ENCODE measurements around the gene MFRP.

MFRP gene

DNA sequence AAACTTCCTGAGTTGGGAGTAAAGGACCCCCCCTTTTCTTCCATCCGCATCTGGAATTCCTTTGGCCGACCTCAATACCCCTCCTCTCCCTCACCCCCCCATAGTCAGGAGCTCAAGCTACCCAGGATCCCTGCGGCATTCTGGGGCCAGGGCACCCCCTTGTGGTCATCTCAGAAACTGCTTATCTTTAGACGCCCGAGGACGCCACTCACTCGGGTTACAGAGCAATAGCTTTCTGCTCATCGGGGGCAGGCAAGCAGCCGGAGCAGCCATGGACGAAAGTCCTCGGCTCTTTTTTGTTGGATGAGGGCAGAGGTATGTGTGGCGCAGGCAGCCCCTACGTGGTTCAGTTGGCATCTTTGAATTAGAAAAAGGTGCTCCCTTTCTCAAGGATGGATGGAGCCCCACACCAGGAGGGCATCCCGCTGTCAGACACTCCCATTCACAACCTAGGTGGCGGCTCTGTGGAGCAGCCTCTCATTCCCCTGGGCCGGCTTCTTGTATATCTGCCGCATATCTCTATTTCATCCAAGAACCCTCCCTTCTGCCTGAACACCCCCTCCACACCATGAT lies 8.1 kb downstream of the MFRP start:
- DNase-seq (ENCODE audit: low read depth, low spot score), result no peak

DNA sequence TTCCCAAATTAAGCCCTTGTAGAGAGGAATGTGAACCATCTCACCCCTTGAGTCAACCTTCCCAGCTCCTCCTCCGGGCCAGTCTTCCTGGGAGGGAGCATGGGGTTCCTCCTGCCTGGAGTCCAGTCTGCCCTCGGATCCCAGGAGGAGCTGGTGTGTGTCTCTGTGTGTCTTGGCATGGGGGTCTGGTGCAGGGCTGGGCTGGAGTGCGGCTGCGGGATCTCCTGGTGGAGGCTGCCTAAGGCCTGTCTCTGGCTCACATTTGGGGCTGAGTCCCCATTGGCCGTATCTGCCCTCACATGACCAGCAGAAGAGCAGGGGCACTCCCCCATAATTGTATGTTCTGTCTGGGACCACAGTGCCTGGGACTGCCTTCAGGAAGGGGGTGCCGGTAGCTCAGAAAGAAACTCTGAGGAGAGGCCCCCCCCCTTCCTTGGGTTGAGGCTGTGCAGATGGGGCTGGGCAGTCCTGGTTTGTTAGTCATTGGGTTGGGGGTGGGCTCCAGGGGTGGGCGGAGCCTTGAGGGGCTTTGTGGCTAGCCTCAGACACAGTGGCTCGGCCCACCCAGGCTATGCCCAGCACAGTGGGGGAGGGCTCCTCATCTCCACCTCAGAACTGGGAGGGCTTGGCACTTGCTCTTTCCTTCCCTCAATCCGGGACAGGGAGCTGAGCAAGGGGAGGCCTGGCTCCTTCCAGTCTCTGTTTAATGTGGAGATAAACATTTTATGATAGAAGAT lies 8.8 kb downstream of the MFRP start:
- no peak for DNase-seq (ENCODE audit: low read depth, low spot score)

DNA sequence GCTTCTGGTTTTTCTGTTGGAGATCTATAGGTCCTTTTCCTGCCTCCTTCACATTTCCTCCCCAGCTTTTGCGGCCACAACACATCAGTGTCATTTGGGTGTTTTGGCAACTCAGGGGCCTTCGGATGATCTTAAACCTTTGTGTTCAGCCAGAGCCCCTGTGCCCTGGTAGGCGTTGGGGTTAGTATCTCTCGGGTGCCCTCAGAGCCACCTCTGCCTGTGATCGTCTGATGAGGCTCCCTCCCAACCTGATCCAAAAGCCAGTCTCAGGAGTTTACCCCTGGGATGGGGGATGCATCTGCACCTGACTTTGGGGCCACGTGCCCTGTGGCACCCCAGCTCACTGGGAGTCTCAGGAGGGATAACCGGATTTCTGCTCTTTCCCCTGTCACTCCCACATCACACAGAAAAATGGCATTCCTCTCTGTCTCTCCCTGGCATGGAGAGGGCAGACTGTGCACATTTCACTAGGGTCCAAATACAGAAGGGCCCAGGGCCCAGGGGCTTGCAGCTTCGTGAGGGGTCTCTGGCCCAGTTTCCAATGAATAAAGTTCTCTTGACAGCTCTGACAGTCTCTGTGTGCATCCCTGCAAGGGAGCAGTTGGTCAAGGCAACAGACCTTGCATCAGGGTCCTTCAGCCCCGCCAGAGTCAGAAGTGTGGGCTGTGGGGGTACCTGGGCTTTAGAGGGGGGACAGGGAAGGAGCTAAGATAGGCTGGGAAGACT lies 9.6 kb downstream of the MFRP start:
- DNase-seq (ENCODE audit: low read depth, low spot score), result no peak

DNA sequence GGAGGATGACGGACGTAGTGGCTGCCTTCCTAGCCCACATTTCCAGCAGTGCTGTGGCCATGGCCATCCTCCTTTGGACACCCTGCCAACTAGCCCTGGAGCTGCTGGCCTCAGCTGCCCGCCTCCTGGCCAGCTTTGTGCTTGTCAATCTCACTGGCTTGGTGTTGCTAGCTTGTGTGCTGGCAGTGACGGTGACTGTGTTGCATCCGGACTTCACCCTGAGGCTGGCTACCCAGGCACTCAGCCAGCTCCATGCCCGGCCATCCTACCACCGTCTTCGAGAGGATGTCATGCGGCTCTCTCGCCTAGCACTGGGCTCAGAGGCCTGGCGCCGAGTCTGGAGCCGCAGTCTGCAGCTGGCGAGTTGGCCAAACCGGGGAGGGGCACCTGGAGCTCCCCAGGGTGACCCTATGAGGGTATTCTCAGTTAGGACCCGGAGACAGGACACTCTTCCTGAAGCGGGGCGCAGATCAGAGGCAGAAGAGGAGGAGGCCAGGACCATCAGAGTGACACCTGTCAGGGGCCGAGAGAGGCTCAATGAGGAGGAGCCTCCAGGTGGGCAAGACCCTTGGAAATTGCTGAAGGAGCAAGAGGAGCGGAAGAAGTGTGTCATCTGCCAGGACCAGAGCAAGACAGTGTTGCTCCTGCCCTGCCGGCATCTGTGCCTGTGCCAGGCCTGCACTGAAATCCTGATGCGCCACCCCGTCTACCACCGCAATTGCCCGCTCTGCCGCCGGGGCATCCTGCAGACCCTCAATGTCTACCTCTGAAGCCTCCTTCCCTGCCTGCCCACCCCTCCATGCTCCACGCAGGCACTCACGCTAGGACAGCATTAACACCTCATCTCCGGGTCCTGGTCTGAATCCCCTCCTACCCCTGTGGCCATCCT lies 10.6 kb downstream of the MFRP start:
- DNase-seq (ENCODE audit: low read depth, low spot score), result no peak

DNA sequence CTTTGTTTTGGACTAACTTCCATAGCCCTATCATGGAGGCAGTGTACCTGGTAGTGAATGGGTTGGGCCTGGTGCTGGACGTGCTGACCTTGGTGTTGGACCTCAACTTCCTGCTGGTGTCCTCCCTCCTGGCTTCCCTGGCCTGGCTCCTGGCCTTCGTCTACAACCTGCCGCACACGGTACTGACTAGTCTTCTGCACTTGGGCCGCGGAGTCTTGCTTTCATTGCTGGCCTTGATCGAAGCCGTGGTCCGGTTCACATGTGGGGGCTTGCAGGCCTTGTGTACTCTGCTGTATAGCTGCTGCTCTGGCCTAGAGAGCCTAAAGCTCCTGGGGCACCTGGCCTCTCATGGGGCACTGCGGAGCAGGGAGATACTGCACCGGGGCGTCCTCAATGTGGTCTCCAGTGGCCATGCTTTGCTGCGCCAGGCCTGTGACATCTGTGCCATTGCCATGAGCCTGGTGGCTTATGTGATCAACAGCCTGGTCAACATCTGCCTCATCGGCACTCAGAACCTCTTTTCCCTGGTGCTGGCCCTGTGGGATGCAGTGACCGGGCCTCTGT lies 11.3 kb downstream of the MFRP start:
- DNase-seq (ENCODE audit: low read depth, low spot score), result no peak

DNA sequence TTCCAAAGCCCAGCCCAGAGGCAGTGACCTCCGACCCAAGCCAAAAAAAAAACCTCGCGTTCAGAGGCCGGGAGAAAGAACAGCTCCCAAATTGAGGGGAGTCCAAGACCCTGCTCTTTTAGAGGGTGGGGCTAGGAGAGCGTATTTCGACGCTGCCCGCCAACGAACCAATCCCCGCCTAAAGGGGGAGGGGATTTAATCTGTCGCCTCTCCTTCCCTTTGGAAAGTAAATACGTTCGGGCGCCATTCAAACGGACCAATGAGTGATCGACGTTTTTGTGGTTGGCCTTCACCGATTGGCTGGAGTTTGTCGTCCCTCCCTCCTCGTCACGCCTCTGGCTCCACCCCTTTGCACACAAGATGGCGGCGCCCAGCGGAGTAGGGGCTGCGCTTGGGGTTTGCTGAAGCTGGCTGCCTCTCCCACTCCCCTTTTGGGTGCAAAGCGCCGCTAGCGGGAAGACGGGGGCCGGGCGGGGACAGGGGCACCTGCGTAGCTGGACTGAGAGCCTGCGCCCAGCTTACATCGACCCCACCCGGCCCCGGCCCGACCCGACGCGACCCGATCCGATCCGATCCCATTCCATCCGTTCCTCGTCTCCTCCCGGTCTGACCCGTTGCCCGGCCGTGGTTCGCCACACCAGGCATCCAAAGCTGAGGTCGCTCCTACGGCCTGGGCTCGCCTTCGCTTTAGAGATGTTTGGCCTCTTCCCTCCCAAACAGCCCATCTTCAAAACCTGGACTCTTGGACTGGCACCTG lies 12.2 kb downstream of the MFRP start, which contains the start of gene RNF26:
Gene RNF26, plus strand, starts transcription at position 354 of the 757 bp plus-strand sequence. CDS start 596 bp downstream, outside the sequence.
- DNase-seq (ENCODE audit: low read depth, low spot score), result peak; percentile 93

DNA sequence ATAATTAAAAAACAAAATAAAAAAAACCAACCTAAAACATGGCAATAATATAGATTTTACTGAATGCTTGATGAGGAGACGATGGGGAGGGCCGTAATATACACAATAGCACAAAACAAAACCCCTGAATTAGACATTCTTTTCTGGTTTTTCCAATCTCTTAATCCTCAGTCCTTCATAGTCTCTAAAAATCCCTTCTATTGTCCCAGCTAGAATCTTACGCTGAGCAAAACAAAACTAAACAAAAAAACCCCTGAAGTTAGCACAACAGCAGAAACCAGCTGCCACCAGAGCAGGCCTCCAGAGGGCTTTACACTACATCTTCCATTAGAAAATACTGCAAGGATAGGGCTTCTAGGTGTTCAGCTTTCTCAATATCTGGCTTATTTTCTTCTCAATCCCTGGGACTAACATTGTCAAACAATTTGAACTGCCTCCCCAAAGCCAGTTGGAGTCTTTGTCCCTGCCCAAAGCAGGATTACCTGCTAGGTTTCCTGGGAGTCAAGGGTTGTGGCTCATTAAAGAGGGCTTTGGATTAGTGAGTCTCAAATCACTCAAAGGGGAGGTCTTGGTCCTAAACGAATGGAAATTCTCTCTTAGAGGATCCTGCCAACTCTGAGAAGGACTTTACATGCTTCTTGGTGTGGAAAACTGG lies 14.3 kb downstream of the MFRP start:
- DNase-seq (ENCODE audit: low read depth, low spot score), result no peak

- no peak for DNase-seq (ENCODE audit: low read depth, low spot score)
Observed at GRCh38 chr11:119330237-119330636, 16.3 kb downstream of the MFRP start.

DNA sequence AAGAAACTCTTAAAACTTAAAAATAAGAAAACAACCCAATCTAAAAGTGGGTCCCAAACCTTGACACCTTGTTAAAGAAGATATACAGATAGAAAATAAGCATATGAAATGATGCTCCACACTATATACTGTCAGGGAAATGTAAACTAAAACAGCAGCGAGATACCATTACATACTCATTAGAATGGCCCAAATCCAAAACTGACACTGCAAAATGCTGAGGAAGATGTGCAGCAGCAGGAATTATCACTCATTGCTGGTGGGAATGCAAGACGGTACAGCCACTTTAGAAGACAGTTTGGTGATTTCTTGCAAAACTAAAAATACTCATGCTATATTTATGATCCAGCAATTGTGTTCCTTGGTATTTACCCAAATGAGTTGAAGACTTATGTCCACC lies 17.2 kb downstream of the MFRP start:
- no peak for DNase-seq (ENCODE audit: low read depth, low spot score)

- no peak for DNase-seq (ENCODE audit: low read depth, low spot score)
Observed at GRCh38 chr11:119324189-119324588, 22.3 kb downstream of the MFRP start.

- DNase-seq (ENCODE audit: low read depth, low spot score), result no peak
Observed at GRCh38 chr11:119323532-119324033, 22.9 kb downstream of the MFRP start.

DNA sequence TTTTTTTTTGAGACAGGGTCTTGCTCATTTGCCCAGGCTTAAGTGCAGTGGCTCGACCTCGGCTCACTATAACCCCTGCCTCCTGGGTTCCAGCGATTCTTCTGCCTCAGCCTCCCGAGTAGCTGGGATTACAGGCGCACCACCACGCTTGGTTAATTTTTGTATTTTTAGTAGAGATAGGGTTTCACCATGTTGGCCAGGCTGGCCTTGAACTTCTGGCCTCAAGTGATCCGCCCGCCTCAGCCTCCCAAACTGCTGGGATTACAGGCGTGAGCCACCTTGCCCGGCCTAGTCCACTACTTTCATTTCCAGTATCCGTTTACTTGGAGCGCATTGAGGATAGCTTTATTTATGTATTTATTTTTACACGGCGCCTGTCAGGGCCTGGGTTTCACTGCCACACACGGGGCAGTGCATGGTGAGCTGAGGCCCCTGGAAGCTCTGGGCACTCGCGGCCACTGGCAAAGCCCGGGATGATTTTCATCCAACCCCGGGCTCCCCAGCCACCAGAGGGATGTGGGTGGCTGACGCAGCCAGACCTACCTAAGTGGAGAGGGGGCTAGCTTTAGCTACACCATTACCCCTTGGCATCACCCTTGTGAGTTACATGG lies 23.5 kb downstream of the MFRP start:
- DNase-seq (ENCODE audit: low read depth, low spot score), result no peak

DNA sequence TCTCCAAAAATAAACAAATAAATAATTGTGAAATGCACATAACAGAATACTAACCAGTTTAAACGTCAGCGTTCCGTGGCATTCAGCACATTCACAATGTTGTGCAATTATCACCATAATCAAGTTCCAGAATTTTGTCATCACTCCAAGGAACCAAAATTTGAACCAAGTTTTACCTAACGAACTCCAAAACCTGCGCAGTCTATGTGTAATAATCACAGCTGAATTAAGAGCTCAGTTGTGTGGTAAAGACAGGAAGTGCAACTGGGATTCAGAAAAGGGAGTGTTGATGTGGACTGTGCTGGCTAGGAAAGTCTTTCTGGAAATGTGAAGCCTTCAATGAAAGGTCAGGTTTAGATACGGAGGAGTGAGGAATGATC lies 24.2 kb downstream of the MFRP start:
- DNase-seq (ENCODE audit: low read depth, low spot score), result no peak

GRCh38 chr11:119320776-119321524 lies 25.6 kb downstream of the MFRP start:
- no peak for DNase-seq (ENCODE audit: low read depth, low spot score)

GRCh38 chr11:119320240-119320775 lies 26.2 kb downstream of the MFRP start:
- no peak for DNase-seq (ENCODE audit: low read depth, low spot score)

- no peak for DNase-seq (ENCODE audit: low read depth, low spot score)
Observed at GRCh38 chr11:119319700-119320239, 26.7 kb downstream of the MFRP start.

GRCh38 chr11:119319136-119319699 lies 27.3 kb downstream of the MFRP start:
- no peak for DNase-seq (ENCODE audit: low read depth, low spot score)
